ENCODE data around the gene SNCG.
"Not testable (repeated sequence)": the region's sequence is repeated elsewhere in the genome, so short reads cannot be mapped to it uniquely, and the experiment has no call there.

SNCG gene

DNA sequence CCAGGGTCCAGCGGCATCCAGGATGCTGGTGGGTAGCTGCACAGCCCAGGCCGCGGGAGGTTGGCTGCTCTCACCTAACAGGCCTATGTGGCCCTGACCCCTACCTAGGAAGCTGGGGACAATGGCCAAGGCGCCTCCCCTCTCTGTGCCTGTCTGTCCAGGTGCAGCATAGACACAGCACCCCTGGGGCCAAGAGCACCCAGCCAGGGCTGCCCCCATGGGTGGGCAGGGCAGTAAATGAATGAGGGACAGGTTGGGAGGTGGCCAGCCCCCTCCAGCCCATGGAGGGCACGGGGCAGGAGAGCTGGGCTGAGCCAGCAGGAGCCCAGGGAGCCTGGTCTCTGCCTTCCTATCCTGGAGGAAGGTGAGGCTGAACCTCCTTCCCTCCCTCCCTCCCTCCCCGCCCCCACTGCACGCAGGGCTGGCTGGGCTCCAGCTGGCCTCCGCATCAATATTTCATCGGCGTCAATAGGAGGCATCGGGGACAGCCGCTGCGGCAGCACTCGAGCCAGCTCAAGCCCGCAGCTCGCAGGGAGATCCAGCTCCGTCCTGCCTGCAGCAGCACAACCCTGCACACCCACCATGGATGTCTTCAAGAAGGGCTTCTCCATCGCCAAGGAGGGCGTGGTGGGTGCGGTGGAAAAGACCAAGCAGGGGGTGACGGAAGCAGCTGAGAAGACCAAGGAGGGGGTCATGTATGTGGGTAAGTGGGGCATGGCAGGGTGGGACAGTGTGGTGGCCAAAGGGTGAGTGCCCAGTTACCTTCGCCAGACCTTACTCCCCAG lies at the start of gene SNCG:
Gene SNCG (plus strand): TSS at position 484 of the 785 bp plus-strand sequence. CDS start 99 bp downstream, at position 583.
- DNase-seq (ENCODE audit: low read depth, low spot score): no peak

DNA sequence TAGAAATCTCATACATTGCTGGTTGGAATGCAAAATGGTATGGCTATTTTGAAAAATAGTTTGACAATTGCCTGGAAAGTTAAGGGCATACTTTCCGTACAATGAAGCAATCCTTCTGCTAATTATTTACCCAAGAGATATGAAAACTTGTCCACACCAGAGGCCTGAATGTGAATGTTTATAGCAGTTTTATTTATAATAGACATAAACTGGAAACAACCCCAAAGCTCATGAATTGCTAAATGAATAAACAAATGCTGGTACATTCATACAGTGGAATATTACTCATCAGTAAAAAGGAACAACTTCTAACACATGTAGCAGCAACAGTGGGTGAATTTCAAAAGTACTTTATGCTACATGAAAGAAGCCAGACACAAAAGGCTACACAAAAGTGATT lies 43.7 kb upstream of the SNCG start:
- DNase-seq (ENCODE audit: low read depth, low spot score): no peak

GRCh38 chr10:86918022-86918471 lies 40.4 kb upstream of the SNCG start:
- DNase-seq (ENCODE audit: low read depth, low spot score): no peak

GRCh38 chr10:86922553-86922961 lies 35.8 kb upstream of the SNCG start:
- DNase-seq (ENCODE audit: low read depth, low spot score): no peak

GRCh38 chr10:86929468-86930380 lies 28.7 kb upstream of the SNCG start:
- no peak for DNase-seq (ENCODE audit: low read depth, low spot score)

- DNase-seq (ENCODE audit: low read depth, low spot score): no peak
Measured at GRCh38 chr10:86931872-86932271, 26.5 kb upstream of the SNCG start.

GRCh38 chr10:86932674-86933073 lies 25.7 kb upstream of the SNCG start:
- DNase-seq (ENCODE audit: low read depth, low spot score): no peak

DNA sequence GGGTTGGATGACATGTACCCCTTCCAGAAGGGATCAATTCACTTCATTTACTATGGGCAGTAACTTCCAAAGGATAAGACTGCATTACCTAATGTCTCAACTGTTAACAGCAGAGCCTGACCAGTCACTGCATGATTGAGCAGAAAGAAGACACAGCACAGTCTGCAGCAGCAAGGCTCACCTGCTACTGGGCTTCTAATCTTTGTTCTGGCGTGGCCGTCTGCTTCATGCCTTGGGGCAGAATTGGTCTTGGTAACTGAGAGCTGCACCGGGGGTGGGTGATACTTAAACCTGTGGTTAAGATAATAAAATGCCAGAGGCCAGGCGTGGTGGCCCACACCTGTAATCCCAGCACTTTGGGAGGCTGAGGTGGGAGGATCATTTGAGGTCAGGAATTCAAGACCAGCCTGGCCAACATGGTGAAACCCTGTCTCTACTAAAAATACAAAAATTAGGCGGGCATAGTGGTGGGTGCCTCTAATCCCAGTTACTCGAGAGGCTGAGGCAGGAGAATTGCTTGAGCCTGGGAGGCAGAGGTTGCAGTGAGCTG lies 24.2 kb upstream of the SNCG start:
- not testable (repeated sequence) for DNase-seq (ENCODE audit: low read depth, low spot score)

GRCh38 chr10:86936661-86937501 lies 21.5 kb upstream of the SNCG start:
- no peak for DNase-seq (ENCODE audit: low read depth, low spot score)

GRCh38 chr10:86937502-86938154 lies 20.8 kb upstream of the SNCG start:
- no peak for DNase-seq (ENCODE audit: low read depth, low spot score)

DNA sequence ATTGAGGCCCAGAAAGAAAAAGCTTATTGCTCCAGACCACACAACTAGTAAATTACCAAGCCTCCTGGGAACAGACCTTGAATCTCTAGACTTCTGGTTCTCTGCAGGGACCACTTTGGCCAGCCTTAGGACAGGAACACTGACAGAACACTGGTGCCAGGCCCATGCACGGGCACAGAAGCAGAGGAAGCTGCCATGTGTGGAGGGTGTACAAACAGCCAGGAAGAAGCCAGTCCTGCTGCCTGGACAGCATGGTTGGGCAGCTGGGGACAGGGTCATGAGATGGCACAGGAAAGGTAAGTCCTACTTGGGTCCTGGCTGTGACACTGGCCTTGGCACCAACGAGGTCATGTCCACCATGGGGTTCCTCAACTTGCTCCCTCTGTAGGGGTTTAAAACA lies 20.1 kb upstream of the SNCG start:
- DNase-seq (ENCODE audit: low read depth, low spot score): no peak

DNA sequence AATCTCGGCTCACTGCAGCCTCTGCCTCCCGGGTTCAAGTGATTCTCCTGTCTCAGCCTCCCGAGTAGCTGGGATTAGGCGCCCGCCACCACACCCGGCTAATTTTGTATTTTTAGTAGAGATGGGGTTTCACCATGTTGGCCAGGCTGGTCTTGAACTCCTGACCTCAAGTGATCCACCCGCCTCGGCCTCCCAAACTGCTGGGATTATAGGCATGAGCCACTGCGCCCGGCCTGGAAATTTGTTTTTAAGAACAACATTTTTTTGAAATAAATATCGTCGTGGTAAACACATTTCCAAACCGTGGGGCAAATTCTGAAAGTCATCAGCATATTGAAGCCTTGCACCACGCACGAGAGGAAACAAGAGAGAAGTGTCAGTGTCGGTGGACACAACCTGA lies 18.3 kb upstream of the SNCG start:
- DNase-seq (ENCODE audit: low read depth, low spot score): not testable (repeated sequence)

DNA sequence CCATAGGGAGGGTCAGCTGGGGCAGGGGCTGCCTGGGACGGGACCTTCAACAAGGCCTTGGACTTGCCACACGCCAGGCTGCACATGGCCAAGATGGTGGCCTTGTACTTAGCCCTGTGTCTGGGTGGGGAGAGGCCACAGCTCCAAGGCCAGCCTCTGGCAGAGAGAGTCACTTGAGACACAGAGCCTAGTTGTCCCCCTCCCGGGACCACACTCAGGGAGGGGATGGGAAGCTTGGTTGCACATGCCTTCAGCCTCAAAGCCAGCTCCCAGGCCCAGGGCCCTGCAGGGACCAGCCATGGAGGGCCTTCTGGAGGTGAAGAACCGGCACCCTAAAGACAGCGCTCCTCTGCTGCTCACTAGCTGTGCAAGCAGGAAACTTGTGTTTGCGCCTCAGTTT lies 17.7 kb upstream of the SNCG start:
- DNase-seq (ENCODE audit: low read depth, low spot score): no peak

GRCh38 chr10:86941426-86941825 lies 17.0 kb upstream of the SNCG start:
- no peak for DNase-seq (ENCODE audit: low read depth, low spot score)

DNA sequence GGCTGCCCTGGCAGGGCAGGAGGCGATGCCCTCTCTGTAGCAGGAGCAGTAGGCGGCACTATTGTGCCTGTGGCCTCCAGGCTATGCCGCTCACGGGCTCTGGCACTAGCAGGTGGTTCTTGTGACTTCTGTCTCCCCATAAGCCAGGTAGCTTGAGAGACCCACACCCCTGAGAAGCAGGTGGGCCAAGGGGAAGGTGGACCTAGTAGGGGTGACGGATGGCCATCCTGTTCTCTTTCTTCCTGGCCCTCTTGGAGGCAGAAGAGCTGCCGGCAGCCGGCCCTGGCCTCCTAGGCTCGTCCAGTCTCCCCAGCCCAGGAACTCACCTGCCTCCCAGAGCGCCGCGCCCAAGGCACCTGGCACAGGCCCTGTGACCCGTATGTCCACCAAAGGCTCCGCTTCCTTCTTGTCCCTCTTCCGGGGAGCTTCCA lies 16.4 kb upstream of the SNCG start:
- no peak for DNase-seq (ENCODE audit: low read depth, low spot score)

DNA sequence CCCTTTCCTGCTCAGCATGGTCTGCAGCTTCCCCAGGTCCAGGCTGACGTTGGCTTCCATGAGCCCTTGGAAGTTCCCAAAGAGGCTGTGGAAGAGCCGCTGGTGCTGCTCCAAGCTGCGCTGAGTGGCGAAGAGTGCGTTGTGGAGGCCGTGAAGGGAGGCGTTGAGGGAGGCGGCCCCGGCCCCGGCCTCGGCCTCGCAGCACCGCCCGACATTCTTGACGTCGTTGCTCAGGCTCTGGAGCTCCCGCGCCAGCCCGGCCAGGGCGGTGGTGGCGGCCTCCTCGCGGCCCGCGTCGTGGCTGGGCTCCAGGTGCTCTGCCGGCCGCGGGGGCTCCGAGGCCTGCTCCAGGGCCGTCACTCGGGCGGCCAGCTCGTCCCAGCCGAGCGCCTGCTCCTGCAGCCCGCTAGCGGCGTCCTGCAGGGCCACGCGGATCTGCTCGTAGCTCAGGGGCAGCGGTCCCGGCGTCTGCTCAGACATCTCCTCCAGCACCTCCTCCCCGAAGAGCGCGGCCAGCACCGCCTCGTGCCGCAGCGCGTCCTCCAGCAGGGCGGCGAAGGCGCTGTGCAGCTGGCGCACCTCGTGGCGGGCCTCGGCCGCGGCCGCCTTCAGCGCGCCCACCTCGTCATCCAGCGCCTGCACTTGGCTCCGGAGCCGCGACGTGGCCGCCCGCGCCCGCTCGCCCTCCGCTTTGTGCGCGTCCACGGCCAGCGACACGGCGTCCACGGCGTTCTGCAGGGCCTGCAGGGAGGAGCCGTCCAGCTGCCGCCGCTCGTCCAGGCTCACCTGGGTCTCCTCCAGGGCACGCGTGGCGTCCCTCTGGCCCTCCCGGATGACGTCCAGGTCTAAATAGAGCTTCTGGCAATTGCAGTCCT lies 15.7 kb upstream of the SNCG start:
- DNase-seq (ENCODE audit: low read depth, low spot score): no peak

GRCh38 chr10:86943316-86944030 lies 14.9 kb upstream of the SNCG start:
- DNase-seq (ENCODE audit: low read depth, low spot score): no peak

DNA sequence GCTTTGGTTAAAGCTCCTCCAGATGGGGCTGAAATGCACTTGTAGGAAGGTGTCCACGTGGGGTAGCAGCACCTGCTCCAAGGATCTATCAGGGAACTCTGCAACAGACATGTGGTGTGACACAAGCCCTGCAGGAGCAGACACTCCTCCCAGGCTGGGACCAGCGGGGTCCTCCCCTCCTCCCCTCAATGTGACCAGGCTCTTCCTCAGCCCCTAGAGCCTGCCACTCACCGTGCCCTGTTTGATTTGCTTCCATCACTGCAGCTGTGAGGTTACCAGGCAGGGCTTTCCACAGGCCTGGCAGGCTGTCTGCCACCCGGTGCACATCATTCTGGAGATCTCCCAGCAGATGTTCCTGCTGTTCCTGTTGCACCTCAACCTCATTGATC lies 14.4 kb upstream of the SNCG start:
- DNase-seq (ENCODE audit: low read depth, low spot score): no peak

GRCh38 chr10:86944471-86944870 lies 13.9 kb upstream of the SNCG start:
- no peak for DNase-seq (ENCODE audit: low read depth, low spot score)

All from brain pericyte (primary cell).